ENCODE data around the gene PHACTR3.
"Not testable (repeated sequence)": the region's sequence is repeated elsewhere in the genome, so short reads cannot be mapped to it uniquely, and the experiment has no call there.

Gene PHACTR3

DNA sequence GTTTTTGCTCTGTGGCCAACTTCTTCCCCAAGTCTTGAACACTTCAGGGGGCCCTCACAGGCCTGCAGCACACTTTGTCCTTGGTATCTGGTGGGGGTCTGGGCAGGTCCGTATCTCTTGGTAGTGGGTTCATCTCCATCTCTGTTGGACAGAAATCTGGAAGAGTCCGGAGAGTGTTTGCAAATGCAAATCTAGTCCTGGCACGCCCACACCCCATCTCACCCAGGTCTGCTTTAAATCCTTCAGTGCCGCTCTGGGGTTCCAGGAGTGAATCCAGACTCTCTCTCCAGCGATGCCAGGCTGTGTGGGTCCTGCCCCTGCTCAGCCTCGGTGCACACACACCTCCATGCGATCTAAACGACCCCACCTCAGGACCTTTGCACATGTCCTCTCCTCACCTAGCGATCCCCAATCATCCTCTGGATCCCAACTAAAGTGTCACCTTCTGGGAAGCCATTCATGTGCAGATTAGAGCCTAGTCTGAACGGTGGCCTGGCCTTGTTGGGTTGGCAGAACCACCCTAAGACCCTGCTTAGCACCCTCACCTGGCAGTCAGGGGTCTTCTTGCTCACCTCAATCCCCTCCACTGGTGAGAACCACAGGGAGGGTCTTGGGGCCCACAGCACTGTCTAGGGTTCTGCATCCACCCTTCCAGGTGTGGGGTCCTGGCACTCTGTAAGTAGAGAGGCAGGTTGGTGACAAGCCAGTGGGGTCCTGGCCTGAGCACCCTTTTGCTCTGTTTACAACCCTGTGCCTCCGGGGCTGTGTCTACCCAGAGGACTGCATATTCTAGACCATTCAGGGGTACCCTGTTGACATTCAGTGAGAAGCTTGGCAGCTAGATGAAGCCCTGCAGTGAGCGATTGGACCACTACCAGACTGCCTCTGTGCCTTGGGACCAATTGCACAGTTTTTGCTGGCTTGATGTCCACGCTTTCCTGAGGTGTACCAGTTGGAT, 228.3 kb downstream of the PHACTR3 start:
- DNase-seq, result no peak

DNA sequence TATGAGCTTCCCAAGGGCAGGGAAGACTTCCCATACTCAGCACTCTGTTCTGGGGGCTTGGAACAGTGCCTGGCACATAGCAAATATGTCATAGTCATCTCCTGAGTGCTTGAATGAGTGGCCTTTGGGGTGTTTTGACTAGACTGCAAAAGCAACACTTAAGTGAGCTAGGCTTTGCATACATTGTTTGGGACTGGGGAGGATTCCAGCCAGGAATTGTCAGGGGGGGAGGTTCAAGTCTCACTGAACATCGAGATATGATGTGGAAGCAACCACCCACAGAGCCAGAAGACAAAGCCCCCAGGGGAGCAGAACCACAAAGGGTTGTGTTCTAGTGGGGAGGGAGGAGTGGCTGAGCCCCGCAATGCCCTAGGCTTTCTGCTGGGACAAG, 230.7 kb downstream of the PHACTR3 start:
- DNase-seq, result no peak

DNA sequence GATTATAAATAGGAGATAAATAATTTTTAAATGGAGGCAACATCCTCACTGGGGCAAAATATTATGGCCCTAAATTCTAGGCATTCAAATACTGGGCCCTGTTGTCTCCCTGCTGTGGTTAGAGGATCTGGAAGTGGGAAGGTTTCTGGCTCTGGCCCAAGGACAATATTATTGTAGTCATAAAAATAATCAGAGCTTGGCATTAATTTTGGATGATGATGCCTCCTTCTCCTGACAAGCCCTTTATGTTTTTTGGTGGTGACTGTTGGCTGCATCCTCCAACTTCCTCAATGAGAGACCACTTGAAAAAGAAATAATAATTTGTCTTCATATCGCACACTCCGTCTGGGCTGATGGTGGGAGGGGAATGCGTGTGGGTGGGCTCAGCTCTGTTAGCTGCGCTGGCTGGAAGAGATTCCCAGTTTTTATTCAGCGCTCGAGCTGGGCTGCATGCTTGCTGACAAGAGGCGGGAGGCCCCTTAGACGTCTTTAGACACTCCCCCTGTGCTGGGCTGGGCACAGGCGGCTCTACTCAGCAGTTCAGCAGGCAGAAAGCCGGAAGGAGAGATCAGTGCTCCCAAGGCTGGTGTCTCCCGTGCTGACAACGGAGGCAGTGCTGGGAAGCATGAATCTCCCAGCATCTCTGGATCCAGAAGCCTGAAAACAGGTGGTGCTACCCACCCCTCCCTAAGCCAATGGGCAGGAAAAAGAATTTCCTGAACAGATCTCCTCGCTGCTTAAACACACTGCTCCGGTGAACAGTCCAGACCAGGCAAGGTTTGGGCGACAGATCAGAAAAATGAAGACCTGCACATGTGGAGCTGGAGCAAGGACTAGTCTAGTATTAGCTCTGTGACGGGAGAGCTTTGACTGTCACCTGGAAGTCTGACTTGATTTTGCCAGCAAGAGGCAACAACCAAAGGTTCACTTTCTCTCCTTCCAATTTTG, 231.4 kb downstream of the PHACTR3 start:
- DNase-seq, result peak; percentile 2

DNA sequence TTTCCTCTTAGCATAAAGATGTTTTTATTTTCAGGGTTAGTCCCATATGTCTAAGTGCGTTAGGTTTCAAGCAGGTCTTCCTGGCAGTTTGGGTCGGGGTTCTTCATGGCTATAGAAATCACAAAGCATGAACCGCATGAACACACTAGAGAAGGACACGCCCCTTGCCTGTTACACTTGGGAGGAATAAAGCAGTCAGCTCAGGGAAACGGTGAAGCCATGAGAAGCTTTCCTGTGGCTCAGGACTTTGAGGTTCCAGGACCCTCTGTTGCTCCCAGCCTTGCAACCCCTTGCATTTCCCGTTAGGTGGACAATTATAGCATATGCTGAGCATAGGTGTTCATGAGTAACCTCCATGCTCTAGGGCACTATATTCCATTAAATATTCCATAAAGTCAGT, 232.4 kb downstream of the PHACTR3 start:
- no peak for DNase-seq

DNA sequence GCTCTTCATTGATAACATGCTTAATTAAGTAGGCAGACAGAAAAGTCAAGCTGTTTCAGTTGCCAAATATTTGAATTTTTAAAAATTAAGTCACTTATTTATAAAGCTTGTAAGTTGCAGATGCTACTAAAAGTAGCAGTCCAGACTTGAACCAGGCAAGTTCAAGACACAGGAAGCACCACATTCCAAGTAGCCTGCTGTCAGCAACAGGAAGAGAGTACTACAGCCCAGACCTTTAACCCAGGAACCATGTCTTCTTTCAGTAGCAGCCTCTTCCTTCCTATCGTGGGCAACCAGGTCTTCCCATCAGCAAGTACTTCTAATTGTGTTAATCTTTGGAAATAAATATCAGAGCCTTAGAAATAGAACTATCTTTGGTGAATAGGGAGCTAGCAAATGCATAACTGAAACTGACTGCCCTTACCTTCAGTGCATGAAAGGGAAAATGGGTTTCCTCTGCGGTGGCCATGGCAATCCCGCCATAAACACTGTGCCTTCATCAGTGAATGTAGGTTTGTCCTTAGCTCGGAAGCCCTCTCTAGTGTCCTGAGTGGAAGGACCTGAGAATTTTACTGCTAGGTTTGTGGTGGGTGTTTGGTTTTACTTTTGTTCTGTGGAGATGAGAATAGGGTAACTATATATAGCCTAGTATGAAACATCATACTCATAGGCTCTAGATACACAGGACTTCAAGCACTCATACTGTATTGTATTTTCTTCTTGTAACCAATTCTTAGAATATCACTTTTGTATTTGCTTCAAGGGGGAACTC, 233.5 kb downstream of the PHACTR3 start:
- no peak for DNase-seq

DNA sequence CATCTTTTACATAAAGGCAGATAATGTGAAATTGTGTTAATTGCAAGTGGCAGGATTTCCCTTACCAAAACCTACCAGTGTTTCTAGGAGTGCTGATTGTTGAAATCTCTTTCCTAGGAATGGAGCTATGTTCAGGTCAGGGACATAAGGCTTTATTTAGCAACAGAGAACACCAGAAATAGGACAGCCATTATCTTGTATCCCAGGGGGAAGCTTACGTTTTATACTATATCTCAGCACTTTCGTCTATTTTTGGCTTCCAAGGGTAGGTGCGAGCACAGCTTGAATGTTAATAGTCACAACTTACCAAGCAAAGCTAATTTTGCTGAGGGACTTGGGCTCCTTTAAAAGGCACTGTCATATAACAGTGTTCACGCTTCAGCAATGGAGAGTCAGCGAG, 235.1 kb downstream of the PHACTR3 start:
- DNase-seq, result no peak

DNA sequence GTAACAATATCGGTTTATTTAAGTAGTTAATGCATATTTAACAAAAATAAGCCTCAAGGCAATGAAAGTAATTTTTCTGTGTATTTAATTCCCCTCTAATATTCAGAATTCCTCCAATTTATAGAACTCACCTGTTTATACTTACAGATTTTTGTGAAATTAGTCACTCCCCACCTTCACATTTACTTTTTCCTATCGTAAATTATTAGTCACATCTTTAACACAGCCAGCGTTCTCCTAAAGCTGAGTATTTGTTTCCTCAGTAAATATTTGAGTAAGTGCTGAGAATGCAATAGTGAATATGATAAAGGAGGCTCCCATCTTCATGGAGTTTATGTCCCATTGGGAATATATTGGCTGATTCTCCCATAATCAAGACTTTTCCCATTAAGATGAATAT, 241.1 kb downstream of the PHACTR3 start:
- no peak for DNase-seq

DNA sequence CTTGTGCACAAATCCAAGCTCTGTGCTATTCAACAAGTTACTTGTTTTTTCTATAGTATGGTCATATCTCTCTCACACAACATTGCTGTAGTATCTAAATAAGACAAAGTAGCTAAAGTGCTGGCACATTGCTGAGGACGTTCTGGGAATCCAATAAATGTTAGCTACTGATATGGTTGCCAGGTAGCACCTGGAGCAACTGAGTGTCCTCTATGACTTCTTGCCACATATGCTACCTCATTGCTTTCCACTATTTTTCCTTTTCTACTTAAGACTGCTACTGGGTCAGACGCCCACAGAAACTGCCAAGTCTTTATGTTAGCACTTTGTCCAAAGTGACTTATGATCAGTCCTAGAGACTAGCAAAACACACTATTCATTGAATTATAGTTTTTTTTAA, 243.8 kb downstream of the PHACTR3 start:
- DNase-seq, result no peak

DNA sequence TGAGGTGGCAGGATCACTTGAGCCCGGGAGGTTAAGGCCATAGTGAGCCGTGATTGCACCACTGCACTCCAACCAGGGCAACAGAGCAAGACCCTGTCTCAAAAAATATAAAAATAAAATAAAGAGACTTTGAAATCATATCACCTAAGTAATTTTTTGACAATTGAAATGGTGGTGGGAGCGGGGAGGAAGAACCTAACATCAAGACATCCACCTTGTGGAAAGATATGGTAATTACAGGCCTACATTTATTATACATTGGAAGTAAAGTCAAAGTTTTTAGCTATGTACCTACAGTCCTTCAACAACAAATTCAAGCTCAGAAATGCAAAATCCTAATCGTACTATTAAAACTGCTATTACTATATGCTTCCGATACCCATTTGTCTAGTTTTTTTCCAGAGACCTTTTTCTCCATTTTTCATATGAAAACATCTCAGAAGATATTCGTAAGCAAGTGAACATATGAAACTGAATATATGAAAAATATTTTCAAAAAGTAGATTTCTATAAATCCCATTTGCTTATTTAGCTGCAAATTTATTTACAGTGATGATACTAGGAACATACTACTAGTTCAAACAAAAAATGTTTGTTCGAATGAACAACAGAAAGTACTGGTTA, 245.8 kb downstream of the PHACTR3 start:
- peak; percentile 61 for DNase-seq

DNA sequence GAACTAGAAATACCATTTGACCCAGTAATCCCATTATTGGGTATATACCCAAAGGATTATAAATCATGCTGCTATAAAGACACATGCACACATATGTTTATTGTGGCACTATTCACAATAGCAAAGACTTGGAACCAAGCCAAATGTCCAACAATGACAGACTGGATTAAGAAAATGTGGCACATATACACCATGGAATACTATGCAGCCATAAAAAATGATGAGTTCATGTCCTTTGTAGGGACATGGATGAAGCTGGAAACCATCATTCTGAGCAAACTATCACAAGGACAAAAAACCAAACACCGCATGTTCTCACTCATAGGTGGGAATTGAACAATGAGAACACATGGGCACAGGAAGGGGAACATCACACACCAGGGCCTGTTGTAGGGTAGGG, 252.2 kb downstream of the PHACTR3 start:
- not testable (repeated sequence) for DNase-seq

DNA sequence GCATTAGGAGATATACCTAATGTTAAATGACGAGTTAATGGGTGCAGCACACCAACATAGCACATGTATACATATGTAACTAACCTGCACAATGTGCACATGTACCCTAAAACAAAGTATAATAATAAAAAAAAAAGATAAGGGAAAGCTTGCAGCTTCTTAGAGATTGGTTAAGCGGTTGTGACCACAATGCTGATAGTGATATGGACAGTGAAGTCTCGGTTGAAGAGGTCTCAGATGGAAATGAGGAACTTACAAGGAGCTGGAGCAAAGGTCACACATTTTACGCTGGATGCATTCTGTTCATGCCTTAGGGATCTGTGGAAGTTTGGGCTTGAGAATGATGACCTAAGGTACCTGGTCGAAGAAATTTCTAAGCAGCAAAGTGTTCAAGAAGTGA, 252.6 kb downstream of the PHACTR3 start:
- DNase-seq, result not testable (repeated sequence)

DNA sequence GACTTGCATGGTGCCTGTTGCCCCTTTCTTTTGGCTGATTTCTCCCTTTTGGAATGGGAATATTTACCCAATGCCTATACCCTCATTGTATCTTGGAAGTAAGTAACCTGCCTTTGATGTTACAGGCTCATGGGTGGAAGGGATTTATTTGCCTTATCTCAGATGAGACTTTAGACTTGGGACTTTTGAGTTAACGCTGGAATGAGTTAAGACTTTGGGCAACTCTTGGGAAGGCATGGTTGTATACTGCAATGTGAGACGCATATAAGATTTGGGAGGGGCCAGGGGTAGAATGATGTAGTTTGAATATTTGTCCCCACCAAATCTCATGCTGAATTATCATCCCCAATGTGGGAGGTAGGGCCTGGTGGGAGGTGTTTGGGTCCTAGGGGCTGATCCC, 253.6 kb downstream of the PHACTR3 start:
- DNase-seq, result no peak

DNA sequence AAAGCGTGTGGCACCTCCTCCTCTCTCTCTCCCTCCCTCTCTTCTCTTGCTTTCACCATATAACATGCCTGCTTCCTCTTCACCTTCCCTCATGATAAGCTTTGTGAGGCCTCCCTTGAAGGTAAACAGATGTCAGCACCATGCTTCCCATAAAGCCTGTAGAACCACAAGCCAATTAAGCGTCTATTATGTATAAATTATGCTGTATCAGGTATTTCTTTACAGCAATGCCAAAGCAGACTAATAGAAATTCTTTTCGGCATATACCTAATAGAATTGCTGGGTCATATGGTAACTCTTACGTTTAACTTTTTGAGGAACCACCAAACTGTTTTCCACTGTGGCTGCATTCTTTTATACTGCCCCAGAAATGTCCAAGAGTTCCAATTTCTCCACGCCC, 254.1 kb downstream of the PHACTR3 start:
- DNase-seq, result no peak

DNA sequence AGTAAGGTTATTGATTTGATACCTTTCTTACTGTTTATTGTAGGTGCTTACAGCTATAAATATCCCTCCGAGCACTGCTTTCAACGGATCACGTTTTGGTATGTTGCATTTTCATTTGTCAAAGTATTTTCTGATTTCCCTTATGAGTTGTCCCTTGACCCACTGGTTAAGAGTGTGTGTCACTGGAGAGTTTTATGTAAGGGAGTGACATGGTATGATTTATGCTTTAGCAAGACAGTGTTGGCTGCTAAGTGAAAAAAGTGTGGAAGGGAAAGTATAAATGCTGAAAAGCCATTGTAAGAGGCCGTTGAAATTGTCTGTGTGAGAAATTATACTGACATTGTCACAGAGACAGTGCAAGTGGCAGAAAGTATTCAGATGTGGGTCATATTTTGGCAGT, 257.1 kb downstream of the PHACTR3 start:
- no peak for DNase-seq

DNA sequence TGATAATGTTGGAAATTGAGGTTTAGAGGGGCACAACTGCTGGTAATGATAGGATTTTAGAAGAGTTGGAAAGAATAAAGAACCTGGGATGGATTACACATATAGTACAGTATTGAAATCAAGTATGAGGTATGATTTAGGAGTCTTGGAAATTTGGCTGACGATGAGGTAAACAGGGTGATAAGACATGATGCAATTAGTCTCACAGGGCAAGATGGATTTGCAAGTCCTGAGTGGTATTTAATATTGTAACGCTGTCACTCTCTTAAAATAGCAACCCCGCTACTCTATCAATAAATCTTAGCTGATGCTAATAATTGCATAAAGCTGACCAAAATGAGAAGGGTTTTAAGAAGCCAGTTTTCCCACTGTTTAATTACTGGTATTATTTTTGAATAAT, 258.7 kb downstream of the PHACTR3 start:
- no peak for DNase-seq

DNA sequence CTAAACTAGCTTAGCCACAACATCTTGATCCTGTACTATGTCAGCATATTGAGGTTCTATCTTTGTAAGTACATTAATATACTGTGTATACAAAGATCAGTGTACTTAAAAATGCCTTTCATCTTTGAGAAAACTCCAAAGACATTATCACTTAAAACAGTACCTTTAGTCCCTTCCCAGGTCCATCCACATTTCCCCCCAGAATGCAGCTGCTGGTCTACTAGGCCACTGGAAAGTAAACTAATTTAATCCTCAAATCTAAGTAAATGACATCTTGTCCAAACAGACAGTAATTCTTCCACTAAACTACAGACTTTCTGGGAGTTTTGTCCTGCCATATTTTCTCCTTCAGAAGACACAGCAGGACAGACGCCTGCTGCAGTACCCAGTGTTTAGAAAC, 260.4 kb downstream of the PHACTR3 start:
- no peak for DNase-seq

DNA sequence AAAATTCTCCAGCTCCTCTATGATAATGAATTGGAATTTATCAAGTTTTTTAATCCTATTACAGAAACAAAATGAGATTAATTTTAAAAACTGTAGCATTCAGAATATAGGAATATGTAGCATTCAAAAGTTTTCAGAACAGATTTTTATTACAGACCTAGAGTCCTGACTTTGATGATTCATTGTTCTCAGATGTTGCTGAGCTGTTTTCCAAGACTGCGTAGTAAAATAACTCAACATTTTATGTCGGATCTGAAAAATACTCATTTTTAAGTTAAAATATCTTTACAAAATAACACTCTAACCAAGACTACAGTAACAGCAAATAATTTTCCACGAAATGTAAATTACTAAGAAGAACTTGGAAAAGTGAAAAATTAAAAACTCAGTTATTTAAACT, 262.0 kb downstream of the PHACTR3 start:
- DNase-seq, result no peak

DNA sequence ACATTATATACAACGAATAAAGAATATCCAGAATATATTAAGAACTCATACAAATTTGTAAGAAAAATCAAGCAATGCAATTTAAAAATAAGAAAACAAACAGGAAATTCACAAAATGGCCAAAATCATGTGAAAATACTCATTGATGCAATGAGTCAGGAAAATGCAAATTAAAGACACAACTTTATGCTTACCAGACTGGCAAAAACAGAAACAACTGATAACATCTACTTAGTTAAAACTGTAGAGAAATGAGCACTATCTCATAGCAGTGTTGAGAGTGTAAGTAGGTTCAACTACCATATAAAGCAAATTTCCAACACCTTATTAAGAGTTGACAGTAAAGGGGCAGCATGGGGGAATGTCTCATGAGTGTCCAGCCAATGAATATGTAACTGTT, 266.8 kb downstream of the PHACTR3 start:
- no peak for DNase-seq

DNA sequence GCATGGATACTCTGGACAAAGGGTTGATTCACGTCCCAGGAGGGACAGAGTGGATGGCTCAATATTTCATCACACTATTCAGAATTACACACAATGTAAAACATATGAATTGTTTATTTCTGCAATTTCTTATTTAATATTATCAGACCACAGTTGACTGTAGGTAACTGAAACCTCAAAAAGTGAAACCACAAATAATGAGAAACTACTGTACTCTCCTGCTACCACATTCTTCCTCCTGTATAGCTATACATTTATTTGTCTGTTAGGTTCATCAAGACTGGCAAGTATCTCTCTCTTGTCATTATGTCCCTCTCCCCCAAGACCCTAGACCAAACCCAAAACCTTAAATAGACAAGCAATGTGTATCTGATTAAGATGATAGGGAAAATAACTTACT, 269.1 kb downstream of the PHACTR3 start:
- no peak for DNase-seq

DNA sequence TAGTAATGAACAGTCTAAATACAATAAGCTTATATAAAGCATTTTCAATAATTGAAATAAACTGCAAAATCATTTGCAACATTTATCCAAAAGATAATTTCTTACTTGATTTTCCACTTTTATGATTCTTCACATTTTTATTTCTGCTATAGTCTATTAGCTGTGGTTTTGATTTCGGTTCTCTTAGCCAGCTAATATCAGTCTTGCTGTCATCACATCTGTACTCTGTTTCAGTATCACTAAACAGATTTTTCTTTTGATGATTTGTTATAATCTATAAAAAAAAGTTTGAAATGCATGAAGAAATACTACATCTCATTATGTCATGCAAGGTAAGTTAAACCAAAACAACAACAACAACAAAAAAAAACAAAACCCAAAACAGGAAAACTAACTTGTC, 275.9 kb downstream of the PHACTR3 start:
- no peak for DNase-seq

DNA sequence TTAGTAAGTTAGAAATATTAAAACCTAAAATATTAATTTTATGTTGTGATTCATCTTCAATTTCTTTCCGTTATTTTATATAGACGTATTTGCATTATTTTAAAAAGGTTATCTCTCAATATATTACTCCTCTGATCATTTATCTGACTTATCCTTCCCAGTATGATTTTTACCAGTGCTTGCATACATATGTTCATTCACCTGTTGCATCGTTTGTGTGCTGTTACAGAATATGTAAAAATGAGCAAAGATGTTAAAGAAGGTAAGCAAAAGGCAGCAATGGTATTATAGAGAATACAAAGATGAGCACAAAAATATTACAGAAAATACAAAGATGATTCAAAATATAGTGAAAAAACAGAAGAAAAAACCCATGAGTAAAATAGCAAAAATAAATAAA, 280.2 kb downstream of the PHACTR3 start:
- DNase-seq, result no peak

DNA sequence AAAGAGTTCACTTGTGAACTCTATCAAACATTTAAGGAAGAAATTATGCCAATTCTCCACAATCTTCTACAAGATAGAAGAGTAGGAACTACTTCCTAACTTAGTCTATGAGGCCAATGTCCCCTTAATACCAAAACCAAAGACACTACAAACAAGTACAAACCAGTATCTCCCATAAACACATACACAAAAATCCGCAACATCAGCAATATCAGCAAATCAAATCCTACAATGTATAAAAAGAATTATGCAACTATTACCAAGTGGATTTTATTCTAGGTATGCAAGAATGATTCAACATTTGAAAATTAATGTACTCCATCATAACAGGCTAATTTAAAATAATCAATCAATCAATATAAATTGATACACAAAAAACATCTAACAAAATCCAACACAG, 283.7 kb downstream of the PHACTR3 start:
- no peak for DNase-seq

DNA sequence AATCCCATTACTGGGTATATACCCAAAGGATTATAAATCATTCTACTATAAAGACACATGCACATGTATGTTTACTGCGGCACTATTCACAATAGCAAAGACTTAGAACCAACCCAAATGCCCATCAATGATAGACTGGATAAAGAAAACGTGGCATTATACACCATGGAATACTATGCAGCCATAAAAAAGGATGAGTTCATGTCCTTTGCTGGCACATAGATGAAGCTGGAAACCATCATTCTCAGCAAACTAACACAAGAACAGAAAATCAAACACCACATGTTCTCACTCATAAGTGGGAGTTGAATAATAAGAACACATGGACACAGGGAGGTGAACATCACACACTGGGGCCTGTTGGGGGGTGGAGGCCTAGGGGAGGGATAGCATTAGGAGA, 285.7 kb downstream of the PHACTR3 start:
- DNase-seq, result not testable (repeated sequence)
